T-cell (primary cell): Measurements from ENCODE around the gene ST8SIA4. TPM values are rescaled to one million over a fixed set of nuclear protein-coding genes. Genes with fewer than 3 reads are reported as not detected.

Source experiments
- ATAC-seq, 4 experiments: fragments of 200-7000 bp in 3 of 4; fragments of 150-1000 bp in 1 of 4; cut with Tn5 transposase; replicated peaks in 1 of 4; 1 replicate in 3 of 4; 2 replicates in 1 of 4; pipeline ENCODE4 v1.10.0; 2021; ENCODE audit warnings: moderate library complexity in 3 of 4, mild to moderate bottlenecking in 2 of 4, moderate number of reproducible peaks in 1 of 4
- CTCF ChIA-PET, 2 donors: fragments of 300-600 bp; sonication (Branson Sonifier 250); formaldehyde crosslinking; loops; one replicate each; lab custom pipeline; 2022; ENCODE audit warnings: antibody characterized with exemption in 2 of 2; lab: Charles Lee
- POLR2A ChIA-PET, 2 donors: fragments of 300-600 bp; sonication (Branson Sonifier 250); formaldehyde crosslinking; loops; one replicate each; lab custom pipeline; 2022; ENCODE audit warnings: antibody characterized with exemption in 2 of 2; lab: Charles Lee
- DNase-seq, 35 experiments: peaks; one replicate each; pipeline versions ENCODE4 v3.0.0 to v3.0.0-alpha.2; 2013 to 2023
- H3K27ac ChIP-seq: one replicate; pipeline ENCODE4 v1.5.1; 2013; ENCODE audit warnings: low read length
- H3K27me3 ChIP-seq, 2 experiments: replicated peaks in 1 of 2; 1 replicate in 1 of 2; 2 replicates in 1 of 2; pipeline versions ENCODE4 v1.6.1 to v1.7.0; 2013; ENCODE audit warnings: low read length in 1 of 2, mixed read lengths in 1 of 2; ENCODE audit not compliant: control insufficient read depth in 2 of 2, insufficient read depth in 2 of 2; ENCODE audit errors: extremely low read depth in 1 of 2
- H3K36me3 ChIP-seq, 2 donors: 1 replicate in 1 of 2; 2 replicates in 1 of 2; pipeline versions ENCODE4 v1.6.1 to v1.7.0; 2013; ENCODE audit warnings: low read length in 1 of 2; ENCODE audit not compliant: control insufficient read depth in 2 of 2, insufficient read depth in 1 of 2; ENCODE audit errors: extremely low read depth in 1 of 2
- H3K4me1 ChIP-seq, 2 experiments: 1 replicate in 1 of 2; 2 replicates in 1 of 2; pipeline versions ENCODE4 v1.6.1 to v1.7.0; 2013; ENCODE audit warnings: low read length in 2 of 2, mixed read lengths in 1 of 2; ENCODE audit not compliant: insufficient read depth in 2 of 2, control insufficient read depth in 1 of 2; ENCODE audit errors: extremely low read depth in 1 of 2
- H3K4me3 ChIP-seq, 2 donors: 1 replicate in 1 of 2; 2 replicates in 1 of 2; pipeline versions ENCODE4 v1.5.1 to v1.7.0; 2013; ENCODE audit warnings: mild to moderate bottlenecking in 2 of 2, low read length in 1 of 2, moderate library complexity in 1 of 2; ENCODE audit not compliant: control insufficient read depth in 1 of 2; ENCODE audit errors: extremely low read depth in 1 of 2
- H3K9me3 ChIP-seq: 2 replicates; pipeline ENCODE4 v1.7.0; 2013
- H3K27ac Mint-ChIP-seq, 2 donors: one replicate each; pipeline ENCODE4 v1.8.0; 2020 to 2021; ENCODE audit warnings: mild to moderate bottlenecking in 2 of 2, mixed read lengths in 2 of 2
- H3K27me3 Mint-ChIP-seq, 2 donors: one replicate each; pipeline ENCODE4 v1.8.0; 2021 to 2022; ENCODE audit warnings: mixed read lengths in 2 of 2
- H3K36me3 Mint-ChIP-seq: one replicate; pipeline ENCODE4 v1.8.0; 2021; ENCODE audit warnings: mixed read lengths
- H3K4me1 Mint-ChIP-seq, 3 donors: one replicate each; pipeline ENCODE4 v1.8.0; 2020 to 2022; ENCODE audit warnings: mixed read lengths in 3 of 3, mild to moderate bottlenecking in 1 of 3
- H3K4me3 Mint-ChIP-seq, 3 donors: one replicate each; pipeline ENCODE4 v1.8.0; 2020 to 2022; ENCODE audit warnings: mild to moderate bottlenecking in 3 of 3, mixed read lengths in 3 of 3, moderate library complexity in 3 of 3
- H3K9me3 Mint-ChIP-seq, 3 donors: one replicate each; pipeline ENCODE4 v1.8.0; 2020 to 2022; ENCODE audit warnings: mixed read lengths in 3 of 3
- WGBS: methylation state at CpG from one replicate; pipeline ENCODE4 v1.1.5; 2013; ENCODE audit warnings: missing lambda C conversion rate; ENCODE audit not compliant: insufficient coverage; 5-methylcytosine and 5-hydroxymethylcytosine counted together
- total RNA-seq, 35 experiments: library from RNA in 6 of 35; stranded (reverse) in 6 of 35; fragments of 120-200 nt in 1 of 35; gene quantifications; one replicate each; pipeline versions ENCODE4 v1.2.1 to v1.2.4 and lab custom pipeline; 2013 to 2026

The ST8SIA4 gene
- total RNA-seq, 5 donors from 2014 or later (not counting 1 experiment from before 2014, with no cell fraction given): 27.0 to 36.9 (median 28.8) TPM

DNA sequence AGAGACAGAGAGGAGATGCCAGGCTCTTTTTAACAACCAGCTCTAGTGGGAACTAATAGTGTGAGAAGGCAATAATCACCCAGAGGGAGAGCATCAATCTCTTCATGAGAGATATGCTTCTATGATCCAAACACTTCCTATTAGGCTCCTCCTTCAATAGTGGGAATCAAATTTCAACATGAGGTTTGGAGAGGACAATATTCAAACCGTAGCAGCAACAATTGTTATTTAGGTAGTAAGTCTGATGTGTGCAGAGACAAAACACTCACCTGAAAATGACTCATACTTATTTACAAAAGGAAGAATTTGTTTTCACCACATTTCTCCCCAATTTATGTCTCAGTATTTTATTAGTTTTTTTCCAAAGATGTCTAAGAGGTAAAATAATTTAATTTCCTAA is 144.3 kb downstream of the ST8SIA4 start:
- no peaks in the 10 kb centered on the region for H3K9me3 Mint-ChIP-seq
- H3K27ac ChIP-seq: no peak overlapping the region
- H3K27me3 ChIP-seq: no peaks in the 10 kb centered on the region
- H3K9me3 ChIP-seq: no peaks in the 10 kb centered on the region
- H3K27me3 Mint-ChIP-seq: peaks cover 2 to 3% of the 10 kb centered on the region in 2 donors
- ATAC-seq (no peak), DNase-seq (no peak)
- no peaks in the 10 kb centered on the region for H3K36me3 Mint-ChIP-seq
- no peak overlapping the region for H3K27ac Mint-ChIP-seq
- H3K4me1 Mint-ChIP-seq: no peaks in the 10 kb centered on the region
- H3K36me3 ChIP-seq: no peaks in the 10 kb centered on the region
- no CpG with 5 or more reads among the region's 1 CpG for WGBS
- H3K4me3 Mint-ChIP-seq: no peak overlapping the region
- no peaks in the 10 kb centered on the region for H3K4me1 ChIP-seq
- ChIA-PET CTCF (no interaction called here), POLR2A (no interaction called here)
- no peak overlapping the region for H3K4me3 ChIP-seq

DNA sequence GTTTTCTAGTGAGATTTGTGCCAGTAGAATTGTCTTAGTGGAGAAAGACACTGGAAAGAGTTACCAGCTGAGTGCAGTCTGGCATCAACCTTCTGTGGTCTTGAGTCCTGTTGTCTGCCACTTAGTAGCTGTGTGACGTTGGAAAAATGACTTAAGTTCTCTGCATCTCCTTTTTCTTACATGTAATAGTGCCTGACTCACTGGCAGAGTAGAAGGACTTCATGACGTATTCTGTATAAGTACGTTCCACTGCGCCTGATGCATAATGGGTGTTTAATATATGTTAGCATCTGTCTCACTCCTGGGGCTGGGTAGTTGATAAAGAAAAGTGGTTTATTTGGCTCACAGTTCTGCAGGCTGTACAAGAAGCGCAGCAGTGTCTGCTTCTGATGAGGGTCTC is 144.8 kb downstream of the ST8SIA4 start:
- Mint-ChIP-seq H3K4me3 (no peak overlapping the region), H3K4me1 (no peaks in the 10 kb centered on the region), H3K9me3 (no peaks in the 10 kb centered on the region), H3K36me3 (no peaks in the 10 kb centered on the region), H3K27ac (no peak overlapping the region), H3K27me3 (peaks cover 2 to 3% of the 10 kb centered on the region in 2 donors)
- no peaks in the 10 kb centered on the region for H3K9me3 ChIP-seq
- POLR2A ChIA-PET: no interaction called here
- no peak for DNase-seq
- WGBS: 94% methylated on average over 5 of the region's 5 CpGs
- no peak for ATAC-seq
- no peaks in the 10 kb centered on the region for H3K4me1 ChIP-seq
- CTCF ChIA-PET: no interaction called here
- H3K36me3 ChIP-seq: no peaks in the 10 kb centered on the region
- no peak overlapping the region for H3K27ac ChIP-seq
- H3K4me3 ChIP-seq: no peak overlapping the region
- H3K27me3 ChIP-seq: no peaks in the 10 kb centered on the region

DNA sequence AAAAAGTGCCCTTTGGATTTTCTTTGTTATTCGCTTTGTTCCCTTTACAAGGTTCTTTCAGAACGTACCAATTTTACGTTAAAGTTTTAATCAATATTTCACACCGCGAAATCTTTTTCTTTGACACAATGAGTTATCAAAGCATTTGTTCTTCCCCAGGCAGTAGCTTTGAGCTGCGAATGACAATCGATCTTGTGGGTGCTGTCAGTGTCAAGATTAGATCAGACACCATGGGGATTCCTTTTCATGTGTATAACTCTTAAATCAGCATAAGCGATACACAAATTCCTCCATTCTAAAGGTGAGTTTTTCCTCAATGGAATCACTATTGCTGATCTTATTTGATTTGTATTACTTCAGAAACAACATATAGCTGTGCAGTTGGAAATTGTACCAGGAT is 145.5 kb downstream of the ST8SIA4 start:
- POLR2A ChIA-PET: no interaction called here
- no peaks in the 10 kb centered on the region for H3K4me1 Mint-ChIP-seq
- H3K9me3 Mint-ChIP-seq: no peaks in the 10 kb centered on the region

More for the DNA sequence above, 145.5 kb downstream of the ST8SIA4 start:
- 100% methylated on average over 1 of the region's 8 CpGs for WGBS
- no peaks in the 10 kb centered on the region for H3K36me3 ChIP-seq
- no peaks in the 10 kb centered on the region for H3K27me3 ChIP-seq
- peaks cover 3 to 5% of the 10 kb centered on the region in 2 donors for H3K27me3 Mint-ChIP-seq
- no peaks in the 10 kb centered on the region for H3K9me3 ChIP-seq
- DNase-seq (no peak), ATAC-seq (no peak)
- no peaks in the 10 kb centered on the region for H3K4me1 ChIP-seq
- H3K36me3 Mint-ChIP-seq: no peaks in the 10 kb centered on the region
- no peak overlapping the region for H3K27ac Mint-ChIP-seq
- H3K4me3 Mint-ChIP-seq: no peak overlapping the region
- CTCF ChIA-PET: no interaction called here
- H3K4me3 ChIP-seq: no peak overlapping the region
- H3K27ac ChIP-seq: no peak overlapping the region
